ENCODE data around the gene WDR74.

DNA sequence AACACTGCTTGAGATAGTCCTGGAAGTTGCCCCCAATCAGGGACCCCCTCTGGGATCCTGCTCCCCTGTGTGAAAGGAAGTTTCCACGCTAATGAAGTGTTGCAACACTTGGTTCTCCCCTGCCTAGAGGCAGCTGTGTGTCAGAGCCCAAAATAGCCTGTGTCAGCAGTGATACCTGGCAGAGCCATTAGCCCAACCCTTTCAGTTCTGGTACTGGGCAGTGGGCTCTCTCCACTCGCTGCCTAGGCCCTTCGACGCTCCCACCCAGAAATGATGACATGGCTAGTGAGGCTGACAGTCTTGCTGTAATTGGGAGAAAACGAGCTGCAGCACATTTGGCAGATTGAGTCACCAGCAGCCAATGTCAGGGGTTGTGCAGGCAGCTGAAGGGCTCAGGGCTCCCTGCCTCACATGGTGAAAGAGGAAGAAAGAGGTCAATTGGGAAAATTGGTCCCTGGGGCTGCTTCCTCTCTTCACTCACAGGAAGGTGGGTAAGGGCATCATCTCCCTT, 32.7 kb downstream of the WDR74 start:
- TF ChIP-seq, protein P1, sequence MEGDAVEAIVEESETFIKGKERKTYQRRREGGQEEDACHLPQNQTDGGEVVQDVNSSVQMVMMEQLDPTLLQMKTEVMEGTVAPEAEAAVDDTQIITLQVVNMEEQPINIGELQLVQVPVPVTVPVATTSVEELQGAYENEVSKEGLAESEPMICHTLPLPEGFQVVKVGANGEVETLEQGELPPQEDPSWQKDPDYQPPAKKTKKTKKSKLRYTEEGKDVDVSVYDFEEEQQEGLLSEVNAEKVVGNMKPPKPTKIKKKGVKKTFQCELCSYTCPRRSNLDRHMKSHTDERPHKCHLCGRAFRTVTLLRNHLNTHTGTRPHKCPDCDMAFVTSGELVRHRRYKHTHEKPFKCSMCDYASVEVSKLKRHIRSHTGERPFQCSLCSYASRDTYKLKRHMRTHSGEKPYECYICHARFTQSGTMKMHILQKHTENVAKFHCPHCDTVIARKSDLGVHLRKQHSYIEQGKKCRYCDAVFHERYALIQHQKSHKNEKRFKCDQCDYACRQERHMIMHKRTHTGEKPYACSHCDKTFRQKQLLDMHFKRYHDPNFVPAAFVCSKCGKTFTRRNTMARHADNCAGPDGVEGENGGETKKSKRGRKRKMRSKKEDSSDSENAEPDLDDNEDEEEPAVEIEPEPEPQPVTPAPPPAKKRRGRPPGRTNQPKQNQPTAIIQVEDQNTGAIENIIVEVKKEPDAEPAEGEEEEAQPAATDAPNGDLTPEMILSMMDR (IDR thresholded peaks at IDR 0.05), result no peak
- TF ChIP-seq POLR2A (IDR thresholded peaks at IDR 0.05), result no peak
- no peak for TF ChIP-seq EP300 (IDR thresholded peaks at IDR 0.05)

Measured in ovary (tissue), 3 donors.